Stimulated activated memory B cell treated with anti-CD40 and anti-IgM and Interleukin-4, amounts not matched to agents 10 μg/mL and 1 μg/mL and 100 μg/mL, for 72 hours (primary cell): ENCODE results near the gene BCL2L12.
A peak's percentile ranks its signal among the peaks of the same experiment; 100 is the strongest.

Experiments
- ATAC-seq: fragments of 150-1000 bp; cut with Tn5 transposase; 2 replicates; pipeline ENCODE4 v1.10.0; 2021
- H3K27ac Mint-ChIP-seq: one replicate; pipeline ENCODE4 v1.8.0; 2022; ENCODE audit warnings: mild to moderate bottlenecking, mixed read lengths
- H3K27me3 Mint-ChIP-seq: one replicate; pipeline ENCODE4 v1.8.0; 2022; ENCODE audit warnings: mixed read lengths
- H3K36me3 Mint-ChIP-seq: one replicate; pipeline ENCODE4 v1.8.0; 2022; ENCODE audit warnings: mixed read lengths
- H3K4me1 Mint-ChIP-seq: one replicate; pipeline ENCODE4 v1.8.0; 2022; ENCODE audit warnings: mixed read lengths
- H3K4me3 Mint-ChIP-seq: one replicate; pipeline ENCODE4 v1.8.0; 2022; ENCODE audit warnings: mild to moderate bottlenecking, moderate library complexity, mixed read lengths
- H3K9me3 Mint-ChIP-seq: one replicate; pipeline ENCODE4 v1.8.0; 2022; ENCODE audit warnings: mixed read lengths

Gene BCL2L12

GRCh38 chr19:49653466-49653806 is 12.3 kb upstream of the BCL2L12 start:
- ATAC-seq, result no peak
- Mint-ChIP-seq H3K27me3 (no peaks in the 10 kb centered on the region), H3K4me1 (peaks cover 6% of the 10 kb centered on the region), H3K9me3 (no peaks in the 10 kb centered on the region), H3K4me3 (no peak overlapping the region), H3K36me3 (peaks cover 49% of the 10 kb centered on the region), H3K27ac (no peak overlapping the region)

- Mint-ChIP-seq H3K4me3 (no peak overlapping the region), H3K36me3 (peaks cover 54% of the 10 kb centered on the region), H3K9me3 (no peaks in the 10 kb centered on the region), H3K27ac (peak overlapping the region; percentile 26), H3K27me3 (no peaks in the 10 kb centered on the region), H3K4me1 (peaks cover 6% of the 10 kb centered on the region)
- no peak for ATAC-seq
Observed at GRCh38 chr19:49654581-49654980, 11.2 kb upstream of the BCL2L12 start.

- no peaks in the 10 kb centered on the region for H3K27me3 Mint-ChIP-seq
- ATAC-seq, result no peak
- peaks cover 57% of the 10 kb centered on the region for H3K36me3 Mint-ChIP-seq
- peak overlapping the region; percentile 32 for H3K27ac Mint-ChIP-seq
- no peaks in the 10 kb centered on the region for H3K9me3 Mint-ChIP-seq
- peaks cover 6% of the 10 kb centered on the region for H3K4me1 Mint-ChIP-seq
- no peak overlapping the region for H3K4me3 Mint-ChIP-seq
Observed at GRCh38 chr19:49655570-49656455, 9.9 kb upstream of the BCL2L12 start.

GRCh38 chr19:49656456-49657109 is 9.2 kb upstream of the BCL2L12 start:
- H3K4me3 Mint-ChIP-seq, result no peak overlapping the region
- peaks cover 6% of the 10 kb centered on the region for H3K4me1 Mint-ChIP-seq
- peaks cover 53% of the 10 kb centered on the region for H3K36me3 Mint-ChIP-seq
- no peaks in the 10 kb centered on the region for H3K9me3 Mint-ChIP-seq
- no peaks in the 10 kb centered on the region for H3K27me3 Mint-ChIP-seq
- no peak for ATAC-seq
- peak overlapping the region; percentile 32 for H3K27ac Mint-ChIP-seq

GRCh38 chr19:49657493-49658138 is 8.1 kb upstream of the BCL2L12 start:
- Mint-ChIP-seq H3K9me3 (no peaks in the 10 kb centered on the region), H3K27ac (no peak overlapping the region), H3K4me3 (no peak overlapping the region), H3K27me3 (no peaks in the 10 kb centered on the region), H3K4me1 (peaks cover 13% of the 10 kb centered on the region), H3K36me3 (peaks cover 56% of the 10 kb centered on the region)
- no peak for ATAC-seq

- Mint-ChIP-seq H3K9me3 (no peaks in the 10 kb centered on the region), H3K27ac (no peak overlapping the region), H3K36me3 (peaks cover 54% of the 10 kb centered on the region), H3K4me3 (no peak overlapping the region), H3K4me1 (peaks cover 18% of the 10 kb centered on the region), H3K27me3 (no peaks in the 10 kb centered on the region)
- ATAC-seq, result no peak
Observed at GRCh38 chr19:49658139-49658517, 7.6 kb upstream of the BCL2L12 start.

- Mint-ChIP-seq H3K36me3 (peaks cover 47% of the 10 kb centered on the region), H3K4me1 (peaks cover 19% of the 10 kb centered on the region), H3K4me3 (no peak overlapping the region), H3K27ac (no peak overlapping the region), H3K9me3 (no peaks in the 10 kb centered on the region), H3K27me3 (no peaks in the 10 kb centered on the region)
- ATAC-seq, result no peak
Observed at GRCh38 chr19:49658566-49659442, 6.9 kb upstream of the BCL2L12 start.

GRCh38 chr19:49660338-49660961 is 5.3 kb upstream of the BCL2L12 start:
- no peak overlapping the region for H3K4me3 Mint-ChIP-seq
- H3K9me3 Mint-ChIP-seq, result no peaks in the 10 kb centered on the region
- no peak for ATAC-seq
- peaks cover 35% of the 10 kb centered on the region for H3K4me1 Mint-ChIP-seq
- peaks cover 40% of the 10 kb centered on the region for H3K36me3 Mint-ChIP-seq
- H3K27me3 Mint-ChIP-seq, result no peaks in the 10 kb centered on the region
- H3K27ac Mint-ChIP-seq, result no peak overlapping the region

- ATAC-seq, result no peak
- H3K36me3 Mint-ChIP-seq, result peaks cover 35% of the 10 kb centered on the region
- no peaks in the 10 kb centered on the region for H3K27me3 Mint-ChIP-seq
- no peaks in the 10 kb centered on the region for H3K9me3 Mint-ChIP-seq
- H3K27ac Mint-ChIP-seq, result no peak overlapping the region
- peaks cover 51% of the 10 kb centered on the region for H3K4me1 Mint-ChIP-seq
- H3K4me3 Mint-ChIP-seq, result no peak overlapping the region
Observed at GRCh38 chr19:49662011-49662410, 3.7 kb upstream of the BCL2L12 start.

GRCh38 chr19:49663224-49663623 is 2.5 kb upstream of the BCL2L12 start:
- ATAC-seq, result no peak
- Mint-ChIP-seq H3K36me3 (peaks cover 26% of the 10 kb centered on the region), H3K27ac (peak overlapping the region; percentile 97), H3K4me1 (peaks cover 56% of the 10 kb centered on the region), H3K4me3 (peak overlapping the region; percentile 100), H3K27me3 (no peaks in the 10 kb centered on the region), H3K9me3 (no peaks in the 10 kb centered on the region)

GRCh38 chr19:49664171-49665035 is 1.3 kb upstream of the BCL2L12 start:
- Mint-ChIP-seq H3K9me3 (no peaks in the 10 kb centered on the region), H3K4me3 (peak overlapping the region; percentile 100), H3K4me1 (peaks cover 56% of the 10 kb centered on the region), H3K27ac (peak overlapping the region; percentile 97), H3K36me3 (peaks cover 23% of the 10 kb centered on the region), H3K27me3 (no peaks in the 10 kb centered on the region)
- ATAC-seq, result peak; percentile 79

- peaks cover 21% of the 10 kb centered on the region for H3K36me3 Mint-ChIP-seq
- ATAC-seq, result peak; percentile 2
- H3K27me3 Mint-ChIP-seq, result no peaks in the 10 kb centered on the region
- peak overlapping the region; percentile 97 for H3K27ac Mint-ChIP-seq
- H3K9me3 Mint-ChIP-seq, result no peaks in the 10 kb centered on the region
- H3K4me3 Mint-ChIP-seq, result peak overlapping the region; percentile 100
- H3K4me1 Mint-ChIP-seq, result peaks cover 56% of the 10 kb centered on the region
Observed at GRCh38 chr19:49665036-49665350, 740 bp upstream of the BCL2L12 start.

GRCh38 chr19:49666120-49666444 is 349 bp downstream of the BCL2L12 start:
- Mint-ChIP-seq H3K27ac (peak overlapping the region; percentile 97), H3K4me3 (peak overlapping the region; percentile 100), H3K36me3 (peaks cover 16% of the 10 kb centered on the region), H3K9me3 (no peaks in the 10 kb centered on the region), H3K4me1 (peaks cover 56% of the 10 kb centered on the region), H3K27me3 (no peaks in the 10 kb centered on the region)
- no peak for ATAC-seq

GRCh38 chr19:49667473-49667872 is 1.7 kb downstream of the BCL2L12 start:
- H3K4me1 Mint-ChIP-seq, result peaks cover 60% of the 10 kb centered on the region
- no peaks in the 10 kb centered on the region for H3K9me3 Mint-ChIP-seq
- H3K36me3 Mint-ChIP-seq, result peaks cover 18% of the 10 kb centered on the region
- peak overlapping the region; percentile 97 for H3K27ac Mint-ChIP-seq
- no peaks in the 10 kb centered on the region for H3K27me3 Mint-ChIP-seq
- H3K4me3 Mint-ChIP-seq, result peak overlapping the region; percentile 100
- ATAC-seq, result no peak
